ENCODE data around the gene SYT2.
"Not testable (repeated sequence)": the region's sequence is repeated elsewhere in the genome, so short reads cannot be mapped to it uniquely, and the experiment has no call there.

The SYT2 gene
- 0 to 0.12 (median 0) reads per million in 4 experiments for total RNA-seq

GRCh38 chr1:202710070-202711045 is at the start of gene SYT2:
Gene SYT2, minus strand, starts transcription at chr1:202710454. Its CDS starts 104,682 bp downstream, at chr1:202605772.
- no peak for DNase-seq

- no peak for DNase-seq
Observed at GRCh38 chr1:202756391-202756790, 46.1 kb upstream of the SYT2 start.

GRCh38 chr1:202754293-202754692 is 44.0 kb upstream of the SYT2 start:
- DNase-seq, result no peak

- no peak for DNase-seq
Observed at GRCh38 chr1:202752774-202753173, 42.5 kb upstream of the SYT2 start.

- no peak for DNase-seq
Observed at GRCh38 chr1:202750761-202751160, 40.5 kb upstream of the SYT2 start.

GRCh38 chr1:202750024-202750423 is 39.8 kb upstream of the SYT2 start:
- no peak for DNase-seq

GRCh38 chr1:202745323-202745888 is 35.2 kb upstream of the SYT2 start:
- DNase-seq, result no peak

- not testable (repeated sequence) for DNase-seq
Observed at GRCh38 chr1:202744770-202745169, 34.5 kb upstream of the SYT2 start.

GRCh38 chr1:202742496-202742895 is 32.2 kb upstream of the SYT2 start:
- no peak for DNase-seq

- DNase-seq, result no peak
Observed at GRCh38 chr1:202733251-202733650, 23.0 kb upstream of the SYT2 start.

GRCh38 chr1:202728951-202729350 is 18.7 kb upstream of the SYT2 start:
- DNase-seq, result no peak

- DNase-seq, result no peak
Observed at GRCh38 chr1:202725526-202725925, 15.3 kb upstream of the SYT2 start.

- DNase-seq, result no peak
Observed at GRCh38 chr1:202723708-202724107, 13.5 kb upstream of the SYT2 start.

- DNase-seq, result not testable (repeated sequence)
Observed at GRCh38 chr1:202723046-202723445, 12.8 kb upstream of the SYT2 start.

- no peak for DNase-seq
Observed at GRCh38 chr1:202716654-202717053, 6.4 kb upstream of the SYT2 start.

- DNase-seq, result not testable (repeated sequence)
Observed at GRCh38 chr1:202714202-202714601, 3.9 kb upstream of the SYT2 start.

- DNase-seq, result no peak
Observed at GRCh38 chr1:202713110-202713509, 2.9 kb upstream of the SYT2 start.

- DNase-seq, result no peak
Observed at GRCh38 chr1:202711949-202712635, 1.8 kb upstream of the SYT2 start.

GRCh38 chr1:202709276-202710041 is 795 bp downstream of the SYT2 start:
- no peak for DNase-seq

- no peak for DNase-seq
Observed at GRCh38 chr1:202708456-202709275, 1.6 kb downstream of the SYT2 start.

- DNase-seq, result no peak
Observed at GRCh38 chr1:202706851-202707250, 3.4 kb downstream of the SYT2 start.

- DNase-seq, result no peak
Observed at GRCh38 chr1:202704601-202705000, 5.7 kb downstream of the SYT2 start.
